Measurements from ENCODE around the gene GPALPP1. TPM values are rescaled to one million over a fixed set of nuclear protein-coding genes. Genes with fewer than 3 reads are reported as not detected.
"Not testable (repeated sequence)": the region's sequence is repeated elsewhere in the genome, so short reads cannot be mapped to it uniquely, and the experiment has no call there.

Gene GPALPP1
- total RNA-seq, 1 donor from 2014 or later: 35.8 TPM

DNA sequence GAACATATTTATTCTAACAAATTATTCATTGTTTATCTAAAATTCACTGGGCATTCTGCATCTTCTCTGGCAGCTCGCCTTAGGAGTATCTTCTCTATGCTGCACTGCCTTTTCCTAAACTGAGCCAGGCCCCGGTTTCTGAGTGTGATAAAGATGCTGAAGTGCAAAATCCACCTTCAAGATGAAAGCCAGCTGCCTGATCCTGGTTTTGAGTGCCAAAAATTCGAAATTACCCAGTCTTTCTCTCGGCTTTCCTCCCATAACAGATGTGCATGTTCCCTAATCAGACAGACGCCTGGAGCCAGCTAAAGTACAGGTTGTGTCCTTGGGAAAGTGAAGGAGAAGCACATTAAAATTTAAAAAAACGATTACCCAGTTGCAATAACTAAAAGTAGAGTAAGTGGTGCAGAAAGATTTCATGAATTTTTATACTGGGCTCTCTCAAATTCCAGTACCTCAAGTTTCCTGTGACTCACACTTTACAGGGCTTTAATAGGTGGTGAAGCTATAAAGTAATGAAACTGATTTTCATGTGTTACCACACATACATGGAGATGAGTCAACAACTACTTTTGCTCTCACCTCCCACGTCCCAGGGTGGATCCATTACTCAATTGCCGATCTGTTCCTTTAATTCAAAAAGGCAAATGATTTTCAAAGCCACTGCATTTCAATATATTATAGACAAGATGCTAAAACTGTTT, 66.0 kb downstream of the GPALPP1 start:
- ATAC-seq (ENCODE audit: low read depth): peak; percentile 52
- intact Hi-C loops (cut with micrococcal nuclease): no loop called here

DNA sequence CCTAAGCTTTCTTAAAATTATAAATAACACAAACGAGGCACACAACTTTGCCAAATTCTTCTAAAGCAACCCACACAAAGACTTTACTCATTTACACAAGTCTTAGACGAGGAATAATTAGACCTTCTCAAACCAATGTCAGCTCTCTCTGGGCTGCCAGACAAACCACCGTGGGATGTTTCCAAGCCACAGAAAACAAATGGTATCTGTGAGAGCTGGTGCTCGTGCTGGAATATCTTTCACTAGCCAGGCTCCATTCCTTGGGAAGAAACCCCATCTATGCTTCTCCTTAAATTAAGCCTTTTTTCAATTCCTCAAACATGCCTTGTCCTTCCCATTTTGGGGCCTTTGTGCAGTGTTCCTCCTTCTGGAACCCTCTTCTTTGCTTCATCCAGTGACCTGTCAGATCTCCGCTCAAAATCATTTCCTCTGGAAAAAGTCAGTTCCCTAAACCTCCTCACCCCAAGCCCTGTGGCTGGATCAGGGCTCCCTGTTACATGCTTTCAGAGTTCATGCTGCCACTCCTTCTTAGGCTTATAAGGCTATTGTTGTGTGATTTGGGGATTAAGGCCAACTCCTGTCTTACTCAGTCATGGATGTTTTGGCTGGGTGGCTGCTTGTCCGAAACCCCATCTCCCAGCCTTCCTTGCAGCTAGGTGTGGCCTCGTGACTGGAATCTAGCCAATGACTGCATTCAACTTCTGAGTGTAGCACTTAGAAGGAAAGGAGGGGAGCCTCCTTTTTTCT, 66.7 kb downstream of the GPALPP1 start:
- Mint-ChIP-seq H3K27ac (no peak overlapping the region), H3K36me3 (ENCODE audit: low read depth) (no peaks in the 10 kb centered on the region), H3K27me3 (peaks cover 2% of the 10 kb centered on the region), H3K9me3 (no peaks in the 10 kb centered on the region), H3K4me3 (no peak overlapping the region), H3K4me1 (peaks cover 4% of the 10 kb centered on the region)
- ATAC-seq (ENCODE audit: low read depth) (no peak), DNase-seq (no peak)
- ChIA-PET CTCF (interaction anchor here (1.3 kb wide), 1 partner anchor 10 kb away, joined by 4 read pairs; no protein-coding TSS in a partner anchor), POLR2A (no interaction called here)
- intact Hi-C loops (cut with micrococcal nuclease): no loop called here
- TF ChIP-seq, protein P1, sequence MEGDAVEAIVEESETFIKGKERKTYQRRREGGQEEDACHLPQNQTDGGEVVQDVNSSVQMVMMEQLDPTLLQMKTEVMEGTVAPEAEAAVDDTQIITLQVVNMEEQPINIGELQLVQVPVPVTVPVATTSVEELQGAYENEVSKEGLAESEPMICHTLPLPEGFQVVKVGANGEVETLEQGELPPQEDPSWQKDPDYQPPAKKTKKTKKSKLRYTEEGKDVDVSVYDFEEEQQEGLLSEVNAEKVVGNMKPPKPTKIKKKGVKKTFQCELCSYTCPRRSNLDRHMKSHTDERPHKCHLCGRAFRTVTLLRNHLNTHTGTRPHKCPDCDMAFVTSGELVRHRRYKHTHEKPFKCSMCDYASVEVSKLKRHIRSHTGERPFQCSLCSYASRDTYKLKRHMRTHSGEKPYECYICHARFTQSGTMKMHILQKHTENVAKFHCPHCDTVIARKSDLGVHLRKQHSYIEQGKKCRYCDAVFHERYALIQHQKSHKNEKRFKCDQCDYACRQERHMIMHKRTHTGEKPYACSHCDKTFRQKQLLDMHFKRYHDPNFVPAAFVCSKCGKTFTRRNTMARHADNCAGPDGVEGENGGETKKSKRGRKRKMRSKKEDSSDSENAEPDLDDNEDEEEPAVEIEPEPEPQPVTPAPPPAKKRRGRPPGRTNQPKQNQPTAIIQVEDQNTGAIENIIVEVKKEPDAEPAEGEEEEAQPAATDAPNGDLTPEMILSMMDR (IDR thresholded peaks at IDR 0.05): no peak

More for the DNA sequence above, 66.0 kb downstream of the GPALPP1 start:
- Mint-ChIP-seq H3K27me3 (peaks cover 5% of the 10 kb centered on the region), H3K27ac (no peak overlapping the region), H3K36me3 (ENCODE audit: low read depth) (no peaks in the 10 kb centered on the region), H3K4me1 (peaks cover 4% of the 10 kb centered on the region), H3K9me3 (no peaks in the 10 kb centered on the region), H3K4me3 (no peak overlapping the region)
- TF ChIP-seq, protein P1 (IDR thresholded peaks at IDR 0.05): no peak
- DNase-seq: no peak
- CTCF ChIA-PET: interaction anchor here (1.3 kb wide), 1 partner anchor 9 kb away, joined by 4 read pairs; no protein-coding TSS in a partner anchor
- POLR2A ChIA-PET: no interaction called here

DNA sequence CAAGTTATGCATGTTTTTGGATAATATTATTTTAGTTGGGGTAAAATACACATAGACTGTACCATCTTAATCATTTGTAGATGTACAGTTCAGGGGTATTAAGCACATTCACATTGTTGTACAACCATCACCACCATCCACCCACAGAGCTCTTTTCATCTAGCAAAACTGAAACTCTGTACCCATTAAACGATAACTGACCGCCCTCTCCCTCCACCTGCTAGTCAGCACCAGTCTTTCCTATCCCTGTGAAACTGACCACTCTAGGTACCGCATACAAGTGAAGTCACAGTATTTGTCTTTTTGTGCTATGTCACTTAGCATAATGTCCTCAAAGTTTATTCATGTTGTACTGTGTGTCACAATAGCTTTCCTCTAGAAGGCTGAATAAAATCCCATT, 70.7 kb downstream of the GPALPP1 start:
- POLR2A ChIA-PET: no interaction called here

DNA sequence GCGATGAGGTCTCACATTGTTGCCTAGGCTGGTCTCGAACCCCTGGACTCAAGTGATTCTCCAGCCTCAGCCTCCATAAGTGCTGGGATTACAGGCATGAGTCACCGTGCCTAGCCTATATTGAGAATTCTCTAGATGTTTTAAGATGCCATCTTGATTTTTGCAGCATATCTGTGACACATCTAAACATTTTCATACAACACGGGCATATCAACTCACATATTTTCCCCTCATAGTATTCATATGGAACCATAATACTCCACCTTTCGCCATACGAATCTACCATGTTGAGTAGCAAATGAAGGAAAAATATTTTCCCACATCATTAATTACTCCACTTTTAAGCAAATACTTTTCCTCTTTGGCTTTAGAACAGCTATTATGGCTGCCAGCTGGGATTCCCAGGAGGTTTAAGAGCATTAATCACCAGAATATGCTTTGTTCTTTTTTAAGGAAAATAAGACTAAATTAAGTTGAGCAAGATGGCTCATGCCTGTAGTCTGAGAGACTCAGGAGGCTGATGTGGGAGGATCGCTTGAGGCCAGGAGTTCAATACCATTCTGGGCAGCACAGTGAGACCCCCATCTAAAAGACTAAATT, 74.0 kb downstream of the GPALPP1 start:
- no peak for ATAC-seq (ENCODE audit: low read depth)
- TF ChIP-seq, protein P1 (IDR thresholded peaks at IDR 0.05): no peak

More for the DNA sequence above, 70.7 kb downstream of the GPALPP1 start:
- no peak overlapping the region for H3K4me3 Mint-ChIP-seq
- H3K36me3 Mint-ChIP-seq (ENCODE audit: low read depth): no peaks in the 10 kb centered on the region
- intact Hi-C loops (cut with micrococcal nuclease): no loop called here
- CTCF ChIA-PET: no interaction called here
- H3K4me1 Mint-ChIP-seq: peaks cover 4% of the 10 kb centered on the region
- H3K27me3 Mint-ChIP-seq: no peaks in the 10 kb centered on the region
- TF ChIP-seq, protein P1 (IDR thresholded peaks at IDR 0.05): no peak
- no peaks in the 10 kb centered on the region for H3K9me3 Mint-ChIP-seq
- DNase-seq (no peak), ATAC-seq (ENCODE audit: low read depth) (no peak)
- no peak overlapping the region for H3K27ac Mint-ChIP-seq

DNA sequence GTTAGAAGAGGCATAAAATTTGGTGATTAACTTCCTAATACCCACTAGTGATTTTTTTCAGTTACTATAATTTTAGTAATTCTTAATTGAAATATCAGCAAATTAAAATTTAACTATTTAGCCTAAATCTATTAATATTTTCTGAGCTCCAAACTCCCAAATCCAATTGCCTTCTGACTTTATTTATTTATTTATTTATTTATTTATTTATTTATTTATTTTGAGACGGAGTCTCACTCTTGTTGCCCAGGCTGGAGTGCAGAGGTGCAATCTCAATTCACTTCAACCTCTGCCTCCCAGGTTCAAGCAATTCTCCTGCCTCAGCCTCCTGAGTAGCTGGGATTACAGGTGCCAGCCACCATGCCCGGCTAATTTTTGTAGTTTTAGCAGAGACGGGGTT, 74.6 kb downstream of the GPALPP1 start:
- POLR2A ChIA-PET: interaction anchor here (0.6 kb wide), 1 partner anchor 265 kb away, joined by 3 read pairs; no protein-coding TSS in a partner anchor
- H3K4me3 Mint-ChIP-seq; H3K4me1 Mint-ChIP-seq; H3K36me3 Mint-ChIP-seq (ENCODE audit: low read depth); ATAC-seq (ENCODE audit: low read depth); H3K27ac Mint-ChIP-seq; H3K9me3 Mint-ChIP-seq; CTCF ChIA-PET; DNase-seq; H3K27me3 Mint-ChIP-seq; intact Hi-C loops (cut with micrococcal nuclease): not testable (repeated sequence)

More for the DNA sequence above, 74.0 kb downstream of the GPALPP1 start:
- Mint-ChIP-seq H3K9me3 (no peaks in the 10 kb centered on the region), H3K27me3 (no peaks in the 10 kb centered on the region), H3K4me1 (peaks cover 3% of the 10 kb centered on the region), H3K36me3 (ENCODE audit: low read depth) (no peaks in the 10 kb centered on the region), H3K27ac (no peak overlapping the region), H3K4me3 (no peak overlapping the region)
- intact Hi-C loops (cut with micrococcal nuclease): no loop called here
- CTCF ChIA-PET: no interaction called here
- DNase-seq: no peak
- POLR2A ChIA-PET: interaction anchor here (0.6 kb wide), 1 partner anchor 47 kb away, joined by 13 read pairs; no protein-coding TSS in a partner anchor
